Panc1 (cell line): ENCODE results near the gene IREB2. TPM values are rescaled to one million over a fixed set of nuclear protein-coding genes. Genes with fewer than 3 reads are reported as not detected.

ENCODE experiments used
- ATAC-seq: fragments of 200-7000 bp; cut with Tn5 transposase; 2 replicates; pipeline ENCODE4 v1.9.1; 2020; ENCODE audit warnings: mild to moderate bottlenecking, moderate library complexity
- BruUV-seq: library from RNA; stranded (reverse); fragments of 400-500 nt; replicated peaks from 2 replicates; lab custom pipeline; 2021; lab: Mats Ljungman, UMichigan
- CTCF ChIA-PET: fragments of 300-600 bp; sonication (Branson Sonifier 250); formaldehyde crosslinking; loops from one replicate; lab custom pipeline; 2022; ENCODE audit warnings: antibody characterized with exemption; lab: Charles Lee
- POLR2A ChIA-PET: fragments of 300-600 bp; sonication (Branson Sonifier 250); formaldehyde crosslinking; loops from one replicate; lab custom pipeline; 2022; ENCODE audit warnings: antibody characterized with exemption; lab: Charles Lee
- DNase-seq: peaks from one replicate; pipeline ENCODE4 v3.0.0-alpha.2; 2010; ENCODE audit warnings: low read depth, low spot score
- H3K27ac ChIP-seq: 2 replicates; pipeline ENCODE4 v1.5.1; 2011; ENCODE audit warnings: mild to moderate bottlenecking, low read length, inconsistent platforms
- H3K27me3 ChIP-seq: fragments of 200-500 bp; sonication (Bioruptor generic); 2 replicates; pipeline ENCODE4 v1.6.0; 2014; ENCODE audit warnings: low read length, inconsistent platforms; ENCODE audit not compliant: control insufficient read depth, insufficient read depth
- H3K36me3 ChIP-seq: fragments of 200-500 bp; sonication (Bioruptor generic); 2 replicates; pipeline ENCODE4 v1.5.1; 2014; ENCODE audit warnings: inconsistent platforms, mild to moderate bottlenecking, low read length, moderate library complexity; ENCODE audit not compliant: control insufficient read depth, insufficient read depth
- H3K4me1 ChIP-seq: 2 replicates; pipeline ENCODE4 v1.5.1; 2011; ENCODE audit warnings: inconsistent platforms, mild to moderate bottlenecking, low read length, moderate library complexity; ENCODE audit not compliant: control insufficient read depth, insufficient read depth
- H3K4me3 ChIP-seq, 2 experiments: 2 replicates each; pipeline ENCODE4 v1.5.1; 2011 to 2012; ENCODE audit warnings: low read depth in 2 of 2, low read length in 2 of 2, mild to moderate bottlenecking in 2 of 2, inconsistent platforms in 1 of 2, moderate library complexity in 1 of 2
- H3K9me3 ChIP-seq: fragments of 200-500 bp; sonication (Bioruptor generic); 2 replicates; pipeline ENCODE4 v1.5.1; 2014; ENCODE audit warnings: low read depth, mild to moderate bottlenecking, inconsistent platforms, low read length, moderate library complexity; ENCODE audit not compliant: control insufficient read depth, insufficient read depth
- POLR2AphosphoS5 ChIP-seq: IDR thresholded peaks from 2 replicates; pipeline ENCODE4 v1.6.1; 2012; ENCODE audit warnings: mild to moderate bottlenecking, low read depth, low read length, moderate library complexity
- SIN3A ChIP-seq: IDR thresholded peaks from 2 replicates; pipeline ENCODE4 v1.6.1; 2012; ENCODE audit warnings: low read depth, mild to moderate bottlenecking, low read length, moderate library complexity, borderline replicate concordance; ENCODE audit not compliant: insufficient read depth
- TCF7L2 ChIP-seq: IDR thresholded peaks from 2 replicates; pipeline ENCODE4 v1.6.1; 2011; ENCODE audit warnings: mild to moderate bottlenecking, low read depth, low read length, inconsistent platforms
- in situ Hi-C: cut with HindIII; loops from 2 replicates; pipeline ENCODE4 v1.10.0; 2016; ENCODE audit warnings: low sequenced_read_pairs, low pct_unique_long_range_greater_than_20kb
- intact Hi-C: fragments of 100-400 bp; cut with micrococcal nuclease; formaldehyde crosslinking; loops from one replicate; pipeline ENCODE4 v1.10.0; 2022; ENCODE audit not compliant: unreplicated experiment
- total RNA-seq: library from RNA; stranded (reverse); gene quantifications from one replicate; pipeline ENCODE4 v1.2.1, GENCODE V29; 2021; ENCODE audit not compliant: unreplicated experiment
- TF ChIP-seq, protein P1 (sequence below), 2 experiments: IDR thresholded peaks; 2 replicates each; pipeline ENCODE4 v1.6.1; 2011 to 2012; ENCODE audit warnings: low read depth in 2 of 2, control low read depth in 1 of 2, low read length in 1 of 2, mild to moderate bottlenecking in 1 of 2, moderate library complexity in 1 of 2; ENCODE audit not compliant: insufficient read depth in 1 of 2
- TF ChIP-seq, protein P2 (sequence below): fragments of 450-650 bp; IDR thresholded peaks from 2 replicates; pipeline ENCODE4 v1.5.1; 2017; ENCODE audit warnings: mild to moderate bottlenecking

IREB2 gene
- total RNA-seq, 1 experiment from 2014 or later: 71.7 TPM

DNA sequence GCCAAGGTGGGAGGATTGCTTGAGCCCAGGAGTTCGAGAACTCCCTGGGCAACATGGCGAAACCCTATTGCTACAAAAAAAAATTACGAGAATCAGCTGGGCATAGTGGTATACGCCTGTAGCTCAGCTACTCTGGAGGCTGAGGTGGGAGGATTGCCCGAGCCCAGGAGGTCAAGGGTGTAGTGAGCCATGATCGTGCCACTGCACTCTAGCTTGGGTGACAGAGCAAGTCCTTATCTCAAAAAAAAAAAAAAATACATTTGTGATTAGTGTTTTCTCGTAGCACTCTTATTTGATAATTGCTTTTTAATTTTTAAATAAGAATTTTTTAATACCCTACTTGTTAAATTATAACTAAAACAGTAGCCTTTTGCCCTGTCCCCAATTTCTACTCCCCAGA lies 18.4 kb downstream of the IREB2 start:
- no TSS peak for BruUV-seq
- Histone ChIP-seq H3K27ac (peak overlapping the region; percentile 95), H3K4me3 (no peak overlapping the region), H3K4me1 (peaks cover 83% of the 10 kb centered on the region), H3K27me3 (no peaks in the 10 kb centered on the region), H3K36me3 (peaks cover 4% of the 10 kb centered on the region; the same call in 1 of the 2 replicates), H3K9me3 (no peaks in the 10 kb centered on the region)
- CTCF ChIA-PET: interaction anchor here (0.6 kb wide), 1 partner anchor 308 kb away, joined by 3 read pairs; the partner anchor contains the start of gene IDH3A
- ATAC-seq: 0 out of 2 replicates have a peak, but pooled peaks have one; percentile 28
- POLR2A ChIA-PET: no interaction called here
- in situ Hi-C loops (no loop called here), intact Hi-C loops (no loop called here)
- no peak for DNase-seq
- no peak for TF ChIP-seq POLR2AphosphoS5
- TF ChIP-seq, protein P1, sequence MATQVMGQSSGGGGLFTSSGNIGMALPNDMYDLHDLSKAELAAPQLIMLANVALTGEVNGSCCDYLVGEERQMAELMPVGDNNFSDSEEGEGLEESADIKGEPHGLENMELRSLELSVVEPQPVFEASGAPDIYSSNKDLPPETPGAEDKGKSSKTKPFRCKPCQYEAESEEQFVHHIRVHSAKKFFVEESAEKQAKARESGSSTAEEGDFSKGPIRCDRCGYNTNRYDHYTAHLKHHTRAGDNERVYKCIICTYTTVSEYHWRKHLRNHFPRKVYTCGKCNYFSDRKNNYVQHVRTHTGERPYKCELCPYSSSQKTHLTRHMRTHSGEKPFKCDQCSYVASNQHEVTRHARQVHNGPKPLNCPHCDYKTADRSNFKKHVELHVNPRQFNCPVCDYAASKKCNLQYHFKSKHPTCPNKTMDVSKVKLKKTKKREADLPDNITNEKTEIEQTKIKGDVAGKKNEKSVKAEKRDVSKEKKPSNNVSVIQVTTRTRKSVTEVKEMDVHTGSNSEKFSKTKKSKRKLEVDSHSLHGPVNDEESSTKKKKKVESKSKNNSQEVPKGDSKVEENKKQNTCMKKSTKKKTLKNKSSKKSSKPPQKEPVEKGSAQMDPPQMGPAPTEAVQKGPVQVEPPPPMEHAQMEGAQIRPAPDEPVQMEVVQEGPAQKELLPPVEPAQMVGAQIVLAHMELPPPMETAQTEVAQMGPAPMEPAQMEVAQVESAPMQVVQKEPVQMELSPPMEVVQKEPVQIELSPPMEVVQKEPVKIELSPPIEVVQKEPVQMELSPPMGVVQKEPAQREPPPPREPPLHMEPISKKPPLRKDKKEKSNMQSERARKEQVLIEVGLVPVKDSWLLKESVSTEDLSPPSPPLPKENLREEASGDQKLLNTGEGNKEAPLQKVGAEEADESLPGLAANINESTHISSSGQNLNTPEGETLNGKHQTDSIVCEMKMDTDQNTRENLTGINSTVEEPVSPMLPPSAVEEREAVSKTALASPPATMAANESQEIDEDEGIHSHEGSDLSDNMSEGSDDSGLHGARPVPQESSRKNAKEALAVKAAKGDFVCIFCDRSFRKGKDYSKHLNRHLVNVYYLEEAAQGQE (IDR thresholded peaks at IDR 0.05; ENCODE audit: insufficient read depth in 1 of 2, low read depth in 2 of 2, low read length in 1 of 2): no peak
- TF ChIP-seq, protein P2, sequence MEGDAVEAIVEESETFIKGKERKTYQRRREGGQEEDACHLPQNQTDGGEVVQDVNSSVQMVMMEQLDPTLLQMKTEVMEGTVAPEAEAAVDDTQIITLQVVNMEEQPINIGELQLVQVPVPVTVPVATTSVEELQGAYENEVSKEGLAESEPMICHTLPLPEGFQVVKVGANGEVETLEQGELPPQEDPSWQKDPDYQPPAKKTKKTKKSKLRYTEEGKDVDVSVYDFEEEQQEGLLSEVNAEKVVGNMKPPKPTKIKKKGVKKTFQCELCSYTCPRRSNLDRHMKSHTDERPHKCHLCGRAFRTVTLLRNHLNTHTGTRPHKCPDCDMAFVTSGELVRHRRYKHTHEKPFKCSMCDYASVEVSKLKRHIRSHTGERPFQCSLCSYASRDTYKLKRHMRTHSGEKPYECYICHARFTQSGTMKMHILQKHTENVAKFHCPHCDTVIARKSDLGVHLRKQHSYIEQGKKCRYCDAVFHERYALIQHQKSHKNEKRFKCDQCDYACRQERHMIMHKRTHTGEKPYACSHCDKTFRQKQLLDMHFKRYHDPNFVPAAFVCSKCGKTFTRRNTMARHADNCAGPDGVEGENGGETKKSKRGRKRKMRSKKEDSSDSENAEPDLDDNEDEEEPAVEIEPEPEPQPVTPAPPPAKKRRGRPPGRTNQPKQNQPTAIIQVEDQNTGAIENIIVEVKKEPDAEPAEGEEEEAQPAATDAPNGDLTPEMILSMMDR: no peak
- no peak for TF ChIP-seq TCF7L2

DNA sequence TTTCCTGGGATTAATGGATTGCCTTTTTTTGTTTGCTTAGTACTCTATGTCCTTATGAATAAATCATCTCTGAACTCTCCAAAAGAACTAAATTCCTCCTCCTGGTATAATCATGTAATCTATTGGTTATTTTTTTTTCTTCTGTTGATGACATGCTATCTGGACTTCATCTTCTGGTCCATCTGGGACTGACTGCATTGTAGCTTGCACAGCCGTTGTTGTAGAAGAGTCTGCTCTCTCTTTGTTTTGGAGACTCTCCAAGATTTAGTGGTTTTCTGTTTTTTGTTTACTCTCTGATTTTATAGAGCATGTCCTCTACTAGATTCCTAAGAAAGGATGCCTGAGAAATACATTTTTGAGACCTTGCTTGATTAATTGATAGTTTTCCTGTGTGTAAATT lies 19.1 kb downstream of the IREB2 start:
- peaks cover 84% of the 10 kb centered on the region for H3K4me1 ChIP-seq

DNA sequence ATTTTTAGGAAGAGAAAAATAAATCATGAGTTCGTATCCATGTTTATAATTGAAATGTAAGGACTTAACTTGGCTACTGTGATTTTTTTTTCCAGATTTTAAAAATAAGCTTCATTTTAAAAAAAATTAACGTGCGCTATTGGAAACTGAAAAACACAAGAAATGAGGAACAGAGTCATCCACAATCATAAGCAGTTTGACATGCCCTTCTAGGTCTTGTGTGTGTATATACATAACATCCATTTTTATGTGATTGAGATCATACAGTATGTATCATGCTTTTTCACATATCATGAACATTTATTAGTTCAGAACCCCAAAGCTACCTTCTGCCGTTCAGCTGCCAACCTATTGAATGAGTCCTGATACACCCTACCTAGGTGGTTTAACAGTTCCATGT lies 22.7 kb downstream of the IREB2 start:
- Histone ChIP-seq H3K27ac (peak overlapping the region; percentile 95), H3K27me3 (no peaks in the 10 kb centered on the region), H3K36me3 (peaks cover 29% of the 10 kb centered on the region), H3K4me3 (no peak overlapping the region), H3K9me3 (no peaks in the 10 kb centered on the region), H3K4me1 (peaks cover 49% of the 10 kb centered on the region)
- ChIA-PET POLR2A (interaction anchor here (0.7 kb wide), 1 partner anchor 144 kb away, joined by 3 read pairs; no protein-coding TSS in a partner anchor), CTCF (interaction anchor here (0.6 kb wide), 1 partner anchor 104 kb away, joined by 10 read pairs; no protein-coding TSS in a partner anchor)
- ATAC-seq (no peak), DNase-seq (no peak)
- BruUV-seq: no TSS peak
- intact Hi-C loops (no loop called here), in situ Hi-C loops (no loop called here)
- TF ChIP-seq, protein P2: no peak
- TF ChIP-seq POLR2AphosphoS5: no peak
- TF ChIP-seq TCF7L2: no peak
- TF ChIP-seq, protein P1 (IDR thresholded peaks at IDR 0.05; ENCODE audit: insufficient read depth in 1 of 2, low read depth in 2 of 2, low read length in 1 of 2): no peak
- TF ChIP-seq SIN3A: no peak

More for the DNA sequence above, 19.1 kb downstream of the IREB2 start:
- in situ Hi-C loops (no loop called here), intact Hi-C loops (no loop called here)
- no peak for DNase-seq
- ATAC-seq: peak; percentile 87
- Histone ChIP-seq H3K27me3 (no peaks in the 10 kb centered on the region), H3K9me3 (no peaks in the 10 kb centered on the region), H3K27ac (peak overlapping the region; percentile 95), H3K36me3 (peaks cover 4% of the 10 kb centered on the region; the same call in 1 of the 2 replicates), H3K4me3 (no peak overlapping the region)
- no peak for TF ChIP-seq SIN3A
- peak; percentile 67 for TF ChIP-seq POLR2AphosphoS5
- TF ChIP-seq TCF7L2: peak; percentile 64; the same call in 1 of the 2 replicates
- CTCF ChIA-PET: no interaction called here
- no TSS peak for BruUV-seq
- POLR2A ChIA-PET: interaction anchor here (0.6 kb wide), 1 partner anchor 469 kb away, joined by 3 read pairs; no protein-coding TSS in a partner anchor
